ENCODE results near the gene MOSMO. TPM values are rescaled to one million over a fixed set of nuclear protein-coding genes. Genes with fewer than 3 reads are reported as not detected.

The MOSMO gene
- total RNA-seq, 4 donors from 2014 or later = 17.9 to 39.5 (median 30.3) TPM

- DNase-seq = no peak
- Histone ChIP-seq H3K27ac (no peak overlapping the region), H3K4me1 (no peaks in the 10 kb centered on the region), H3K9me3 (no peaks in the 10 kb centered on the region), H3K36me3 (no peaks in the 10 kb centered on the region), H3K27me3 (no peaks in the 10 kb centered on the region), H3K4me3 (no peak overlapping the region)
- TF ChIP-seq CTCF (IDR thresholded peaks at IDR 0.05) (no peak), POLR2A (IDR thresholded peaks at IDR 0.05) (no peak)
- intact Hi-C loops (cut with DNase I; ENCODE audit: low total_unique reads) = no loop called here
These were observed 22.4 kb upstream of the MOSMO start for GRCh38 chr16:21985524-21985923.

GRCh38 chr16:21986692-21987246, 21.1 kb upstream of the MOSMO start:
- Histone ChIP-seq H3K4me3 (no peak overlapping the region), H3K4me1 (no peaks in the 10 kb centered on the region), H3K27ac (no peak overlapping the region)

DNA sequence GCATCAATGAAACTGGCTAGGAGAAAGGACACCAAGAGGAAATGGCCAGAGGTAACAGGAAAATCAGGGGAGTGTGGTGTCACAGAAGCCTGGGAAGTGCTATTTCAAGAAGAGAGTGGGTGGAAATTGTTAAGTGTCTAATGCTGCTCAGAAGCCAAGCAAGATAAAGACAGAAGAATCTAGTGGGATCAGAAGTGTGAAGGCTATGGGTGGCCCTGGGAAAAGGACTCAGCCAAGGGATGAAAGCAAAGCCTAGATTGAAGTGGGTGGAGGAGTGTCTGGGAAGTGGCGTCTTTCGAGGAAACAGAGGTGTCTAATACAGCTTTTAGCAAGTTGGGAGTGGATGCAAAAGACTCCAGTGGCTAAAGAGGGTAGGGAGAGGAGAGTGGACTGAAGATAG, 20.4 kb upstream of the MOSMO start:
- no peak overlapping the region for H3K27ac ChIP-seq

More at GRCh38 chr16:21986692-21987246, 21.1 kb upstream of the MOSMO start:
- Histone ChIP-seq H3K27me3 (no peaks in the 10 kb centered on the region), H3K9me3 (no peaks in the 10 kb centered on the region), H3K36me3 (no peaks in the 10 kb centered on the region)
- TF ChIP-seq CTCF (IDR thresholded peaks at IDR 0.05) (no peak), POLR2A (IDR thresholded peaks at IDR 0.05) (no peak)
- intact Hi-C loops (cut with DNase I; ENCODE audit: low total_unique reads) = no loop called here
- no peak for DNase-seq

DNA sequence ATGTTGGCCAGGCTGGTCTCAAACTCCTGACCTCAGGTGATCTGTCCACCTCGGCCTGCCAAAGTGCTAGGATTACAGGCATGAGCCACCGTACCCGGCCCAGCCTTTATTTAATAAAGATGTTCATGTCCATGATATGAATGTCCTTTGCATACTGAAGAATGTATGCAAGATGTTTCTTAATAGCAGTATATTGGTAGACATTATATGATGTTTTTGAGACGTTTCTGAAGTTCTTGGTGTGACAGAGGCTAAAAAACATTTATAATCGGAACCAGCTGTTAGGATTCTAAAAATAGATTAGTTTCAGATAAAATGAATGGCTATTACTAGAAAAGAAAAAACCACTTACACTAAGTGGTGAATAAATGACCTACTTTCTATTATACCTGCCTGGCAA, 18.8 kb upstream of the MOSMO start:
- H3K27me3 ChIP-seq = no peaks in the 10 kb centered on the region
- DNase-seq = no peak
- intact Hi-C loops (cut with DNase I; ENCODE audit: low total_unique reads) = no loop called here
- TF ChIP-seq CTCF (IDR thresholded peaks at IDR 0.05) (no peak), POLR2A (IDR thresholded peaks at IDR 0.05) (no peak)
- H3K4me3 ChIP-seq = no peak overlapping the region
- H3K9me3 ChIP-seq = no peaks in the 10 kb centered on the region
- no peaks in the 10 kb centered on the region for H3K36me3 ChIP-seq
- H3K4me1 ChIP-seq = no peaks in the 10 kb centered on the region
- H3K27ac ChIP-seq = no peak overlapping the region

More for the DNA sequence above, 20.4 kb upstream of the MOSMO start:
- DNase-seq = no peak
- H3K36me3 ChIP-seq = no peaks in the 10 kb centered on the region
- no peaks in the 10 kb centered on the region for H3K27me3 ChIP-seq
- intact Hi-C loops (cut with DNase I; ENCODE audit: low total_unique reads) = no loop called here
- TF ChIP-seq CTCF (IDR thresholded peaks at IDR 0.05) (no peak), POLR2A (IDR thresholded peaks at IDR 0.05) (no peak)
- H3K4me3 ChIP-seq = no peak overlapping the region
- no peaks in the 10 kb centered on the region for H3K4me1 ChIP-seq
- no peaks in the 10 kb centered on the region for H3K9me3 ChIP-seq

DNA sequence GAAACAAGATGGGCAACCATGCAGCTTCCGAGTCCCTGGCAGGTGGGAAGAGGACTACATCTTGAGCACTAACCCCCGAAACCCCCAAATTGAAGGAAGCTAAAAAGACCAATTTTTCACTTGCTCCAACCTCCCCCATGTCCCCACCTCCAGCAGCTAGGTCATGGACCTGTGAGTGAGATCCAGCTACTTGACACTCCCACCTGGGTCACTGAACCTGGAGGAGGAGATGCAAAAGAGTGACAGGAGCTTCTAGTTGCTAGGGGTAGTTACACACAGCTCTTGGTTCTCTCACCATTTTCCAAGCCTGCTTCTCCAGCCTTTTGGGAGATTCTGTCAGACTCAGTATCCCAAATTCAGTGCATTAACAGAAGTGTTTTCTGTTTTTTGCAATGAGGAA, 18.2 kb upstream of the MOSMO start:
- Histone ChIP-seq H3K4me1 (no peaks in the 10 kb centered on the region), H3K27ac (no peak overlapping the region), H3K4me3 (no peak overlapping the region), H3K27me3 (no peaks in the 10 kb centered on the region), H3K36me3 (no peaks in the 10 kb centered on the region), H3K9me3 (no peaks in the 10 kb centered on the region)
- intact Hi-C loops (cut with DNase I; ENCODE audit: low total_unique reads) = no loop called here
- no peak for DNase-seq
- no peak for TF ChIP-seq POLR2A (IDR thresholded peaks at IDR 0.05)
- no peak for TF ChIP-seq CTCF (IDR thresholded peaks at IDR 0.05)
